RWPE1 (cell line): ENCODE measurements around the gene FAM221B.

Experiments
- CTCF ChIA-PET: fragments of 350-600 bp; sonication (Branson Sonifier 250); formaldehyde crosslinking; extraction: SDS; loops from one replicate; lab custom pipeline; 2021; lab: Yijun Ruan, JAX
- POLR2A ChIA-PET: fragments of 400-600 bp; formaldehyde crosslinking; extraction: SDS; loops from one replicate; lab custom pipeline; 2020; ENCODE audit warnings: antibody characterized with exemption; ENCODE audit not compliant: low non-redundant PET; lab: Yijun Ruan, JAX
- DNase-seq: peaks from one replicate; pipeline ENCODE4 v3.0.0; 2012; ENCODE audit warnings: low spot score
- H3K27ac ChIP-seq: fragments of 450-650 bp; 2 replicates; pipeline ENCODE4 v1.5.1; 2017
- CTCF ChIP-seq: fragments of 450-650 bp; conservative IDR thresholded peaks from 2 replicates; pipeline ENCODE4 v1.5.1; 2017; ENCODE audit warnings: low read depth, mild to moderate bottlenecking

Gene FAM221B

GRCh38 chr9:35829084-35829763 lies 692 bp upstream of the FAM221B start, which contains the start of gene TMEM8B:
TMEM8B (plus strand) TSS chr9:35829228; CDS start chr9:35829448, 220 bp downstream.
- CTCF ChIA-PET = interaction anchor here (0.5 to 0.7 kb wide), 2 partner anchors 95 kb away, joined by 3 read pairs; no protein-coding TSS in a partner anchor
- peak within 1 kb of the TSS; percentile 67 for H3K27ac ChIP-seq
- DNase-seq = peak; percentile 96
- TF ChIP-seq CTCF = no peak
- POLR2A ChIA-PET = interaction anchor here (0.6 kb wide), 2 partner anchors 39 to 96 kb away, joined by 3 to 4 read pairs; no protein-coding TSS in a partner anchor

- no peak overlapping the region for H3K27ac ChIP-seq
- no peak for DNase-seq
- POLR2A ChIA-PET = no interaction called here
- CTCF ChIA-PET = no interaction called here
- TF ChIP-seq CTCF = no peak
Measured at GRCh38 chr9:35827486-35827885, 1.0 kb downstream of the FAM221B start.

GRCh38 chr9:35826071-35826701 lies 2.3 kb downstream of the FAM221B start:
- H3K27ac ChIP-seq = peak overlapping the region; percentile 37
- peak; percentile 66 for DNase-seq
- peak; percentile 82 for TF ChIP-seq CTCF
- POLR2A ChIA-PET = no interaction called here
- CTCF ChIA-PET = interaction anchor here (0.5 to 1.9 kb wide), 7 partner anchors 12 to 1371 kb away, joined by 3 to 8 read pairs (median 3); partner anchors contain the start of gene HINT2

GRCh38 chr9:35822926-35823325 lies 5.6 kb downstream of the FAM221B start:
- no peak for TF ChIP-seq CTCF
- CTCF ChIA-PET = no interaction called here
- no peak overlapping the region for H3K27ac ChIP-seq
- POLR2A ChIA-PET = no interaction called here
- DNase-seq = no peak

- ChIA-PET POLR2A (no interaction called here), CTCF (no interaction called here)
- no peak overlapping the region for H3K27ac ChIP-seq
- no peak for TF ChIP-seq CTCF
- DNase-seq = no peak
Measured at GRCh38 chr9:35820076-35820475, 8.5 kb downstream of the FAM221B start.

GRCh38 chr9:35818341-35818740 lies 10.2 kb downstream of the FAM221B start:
- no peak for TF ChIP-seq CTCF
- POLR2A ChIA-PET = no interaction called here
- H3K27ac ChIP-seq = no peak overlapping the region
- CTCF ChIA-PET = no interaction called here
- no peak for DNase-seq
